Hematopoietic multipotent progenitor cell treated with erythropoietin and hydrocortisone succinate and interleukin-3 and kit ligand, for 4 days (in vitro differentiated cells): ENCODE measurements around the gene LRRC74A.

Experiments used
- DNase-seq: peaks from one replicate; pipeline ENCODE4 v3.0.0-alpha.2; 2015

Gene LRRC74A

DNA sequence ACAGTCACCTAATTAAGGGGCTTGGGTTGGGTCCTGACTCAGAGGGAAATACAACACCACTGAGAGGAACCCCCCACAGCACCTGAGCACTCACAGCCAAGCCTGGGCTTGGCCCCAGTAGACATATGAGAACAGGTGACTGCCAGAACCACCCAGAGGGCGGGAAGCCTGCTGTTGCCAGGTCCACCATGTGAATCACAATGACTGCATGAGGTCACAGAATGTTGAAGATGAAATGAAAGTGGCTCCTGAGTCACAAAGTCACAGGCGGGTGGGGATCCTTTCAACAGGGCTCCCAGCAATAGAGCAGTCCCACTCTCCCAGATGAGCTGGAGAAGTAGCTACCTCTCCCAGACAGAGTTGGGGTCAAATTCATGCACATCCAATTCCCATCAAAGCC is at the start of gene LRRC74A:
Gene LRRC74A, plus strand, starts transcription at position 287 of the 400 bp plus-strand sequence. CDS start 290 bp downstream, outside the sequence.
- no peak for DNase-seq

DNA sequence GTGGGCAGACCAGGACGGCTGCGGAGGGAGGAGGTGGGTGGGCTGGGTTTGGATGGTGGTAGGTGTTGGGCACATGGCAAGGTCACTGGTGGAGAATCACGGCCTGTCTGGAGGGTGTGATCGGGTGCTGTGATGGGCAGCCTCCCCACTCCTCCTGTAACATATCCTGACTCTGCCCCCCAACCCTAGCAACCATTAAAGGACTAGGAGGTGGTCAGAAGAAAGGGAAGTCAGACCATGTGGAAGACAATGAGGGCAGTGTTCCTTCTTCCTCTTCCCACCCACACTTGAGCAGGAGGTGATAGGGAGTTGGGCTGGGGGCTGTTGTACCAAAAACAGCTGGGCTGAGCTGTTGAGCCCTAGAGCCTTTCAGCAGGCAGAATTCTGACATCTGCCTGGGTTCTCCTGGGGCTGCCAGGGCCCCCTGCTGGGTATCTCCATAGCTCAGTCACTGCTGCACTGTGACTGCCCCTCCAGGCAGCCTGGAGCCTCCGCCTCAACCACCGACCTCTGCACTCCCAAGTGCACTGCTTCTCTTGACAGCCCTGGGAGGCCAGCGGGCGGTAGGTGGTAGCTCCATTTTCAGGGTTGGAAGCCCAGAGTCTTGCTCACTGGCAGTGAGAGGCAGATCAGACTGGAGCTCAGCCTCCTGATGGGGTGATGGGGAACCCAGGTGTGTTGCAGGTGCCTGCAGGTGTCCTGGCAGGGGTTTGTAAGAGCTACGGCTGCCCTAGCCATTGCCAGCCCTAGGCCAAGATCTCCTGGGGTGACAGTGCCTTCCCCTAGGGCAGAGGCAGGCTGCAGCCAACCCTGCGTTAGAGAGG is 49.6 kb upstream of the LRRC74A start:
- peak; percentile 72 for DNase-seq

DNA sequence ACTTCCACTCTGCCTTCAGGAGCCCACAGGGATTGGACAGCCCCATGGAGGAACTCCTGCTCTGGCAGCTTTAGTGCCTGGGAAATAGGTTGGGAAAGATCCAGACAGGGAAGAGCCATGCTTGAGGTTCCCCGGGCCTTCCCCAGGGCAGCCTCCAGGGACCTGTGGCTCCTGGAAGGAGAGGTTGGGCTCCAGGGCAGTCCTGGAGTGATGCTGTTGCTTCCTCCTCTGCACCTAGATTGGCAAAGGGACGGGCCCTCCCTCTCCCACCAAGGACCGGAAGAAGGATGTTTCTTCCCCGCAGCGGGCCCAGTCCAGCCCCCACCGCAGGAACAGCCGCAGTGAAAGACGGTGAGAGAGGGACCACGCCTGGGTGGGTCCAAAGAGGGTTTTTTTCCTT is 48.5 kb upstream of the LRRC74A start:
- no peak for DNase-seq

DNA sequence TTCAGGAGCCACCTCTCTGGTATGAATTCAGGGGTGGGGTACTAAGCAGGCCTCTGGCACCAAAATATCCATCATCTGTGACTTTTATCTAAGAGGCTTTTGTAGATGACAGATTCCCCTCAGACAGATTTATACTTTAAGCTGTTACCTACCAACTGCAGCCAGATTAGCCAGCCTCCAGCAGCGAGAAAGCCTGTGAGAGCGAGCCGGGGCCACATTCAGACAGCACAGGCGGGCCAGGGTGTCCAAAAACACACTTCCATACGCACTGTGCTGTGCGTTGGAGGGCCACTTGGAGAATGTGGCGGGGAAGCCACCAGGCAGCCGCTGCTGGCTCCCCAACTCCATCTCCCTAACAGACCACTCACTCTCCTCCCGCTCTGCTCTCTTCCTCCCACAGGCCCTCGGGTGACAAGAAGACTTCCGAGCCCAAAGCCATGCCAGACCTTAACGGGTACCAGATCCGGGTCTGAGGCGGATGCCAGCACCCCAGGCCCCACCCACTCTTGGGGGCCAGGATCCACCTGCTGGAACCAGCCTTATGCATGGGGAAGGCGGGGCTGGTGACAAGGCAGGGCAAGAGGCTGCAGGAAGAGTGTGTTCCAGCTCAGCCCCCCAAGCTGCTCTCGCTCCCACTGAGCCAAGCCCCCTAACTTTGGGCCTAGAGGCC is 47.5 kb upstream of the LRRC74A start:
- no peak for DNase-seq

DNA sequence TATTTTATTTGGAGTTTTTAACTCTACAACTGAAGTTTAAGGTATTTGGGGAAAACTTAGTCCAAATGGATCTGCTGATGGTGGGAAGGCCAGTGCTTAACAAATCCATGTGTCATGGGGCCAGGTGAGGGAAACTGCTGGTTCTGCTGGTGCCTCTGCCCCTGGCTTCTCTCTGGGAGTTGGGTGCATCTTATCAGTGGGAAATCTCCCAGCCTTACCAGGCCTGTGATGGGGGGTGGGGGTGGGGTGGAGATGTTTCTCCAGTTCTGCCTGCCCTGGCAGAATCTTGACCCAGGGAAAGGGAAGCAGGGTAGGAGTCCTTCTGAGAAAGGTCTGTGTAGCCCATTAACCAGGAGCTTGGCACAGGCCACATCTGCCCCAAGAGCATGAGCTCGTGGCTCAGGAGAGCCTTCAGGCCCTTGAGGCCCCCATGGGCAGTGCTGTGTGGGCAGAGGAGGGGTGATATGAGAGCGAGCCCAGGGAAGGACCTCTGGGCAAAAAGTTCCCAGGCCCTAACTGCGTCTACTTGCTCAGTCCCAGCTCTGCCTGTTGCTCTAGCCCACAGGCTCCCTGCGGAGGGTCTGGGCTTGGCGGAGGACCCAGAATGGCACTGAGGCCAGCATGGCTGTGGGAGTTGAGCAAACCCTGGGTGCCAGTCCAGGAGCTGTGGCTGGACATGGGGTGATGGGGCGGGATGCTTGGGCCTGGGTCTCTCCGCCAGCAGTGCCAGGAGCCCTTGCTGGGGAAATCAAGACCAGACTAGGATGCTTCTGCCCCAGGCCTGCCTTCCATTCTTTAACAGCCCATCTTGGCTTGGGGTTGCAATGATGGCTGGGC is 46.8 kb upstream of the LRRC74A start:
- DNase-seq: no peak

DNA sequence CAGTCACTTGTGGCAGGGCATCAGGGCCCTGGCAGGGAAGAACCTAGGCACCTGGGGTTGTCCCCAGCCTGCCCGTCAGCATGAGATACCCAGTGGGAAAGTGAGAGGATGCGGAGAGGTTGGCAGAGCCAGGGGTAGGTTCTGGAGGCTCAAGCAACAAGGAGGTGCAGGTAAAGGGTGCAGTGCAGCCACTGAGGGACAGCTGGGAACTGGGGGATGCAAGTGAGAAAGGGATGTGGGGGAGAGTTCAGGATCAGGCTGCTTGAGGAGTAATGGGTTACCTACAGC is 46.2 kb upstream of the LRRC74A start:
- no peak for DNase-seq

DNA sequence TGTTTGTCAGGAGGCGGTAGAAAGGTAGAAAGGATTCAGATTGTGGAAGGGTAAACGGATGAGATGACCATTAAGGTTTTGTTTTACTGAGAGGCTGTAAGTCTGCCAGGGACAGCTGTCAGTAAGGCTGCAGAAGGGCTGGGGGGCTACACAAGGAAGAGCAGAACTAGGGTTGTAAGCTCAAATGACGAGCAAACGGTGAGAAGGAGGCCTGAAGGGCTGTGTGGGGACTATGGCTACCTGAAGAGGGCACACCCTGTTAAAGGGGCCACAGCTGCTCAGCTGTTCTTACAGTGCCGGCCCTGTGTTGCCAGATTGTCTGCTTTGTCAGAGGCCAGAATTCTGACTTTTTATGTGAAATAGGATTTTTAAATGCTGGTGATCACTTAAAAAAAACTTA is 45.8 kb upstream of the LRRC74A start:
- DNase-seq: no peak

DNA sequence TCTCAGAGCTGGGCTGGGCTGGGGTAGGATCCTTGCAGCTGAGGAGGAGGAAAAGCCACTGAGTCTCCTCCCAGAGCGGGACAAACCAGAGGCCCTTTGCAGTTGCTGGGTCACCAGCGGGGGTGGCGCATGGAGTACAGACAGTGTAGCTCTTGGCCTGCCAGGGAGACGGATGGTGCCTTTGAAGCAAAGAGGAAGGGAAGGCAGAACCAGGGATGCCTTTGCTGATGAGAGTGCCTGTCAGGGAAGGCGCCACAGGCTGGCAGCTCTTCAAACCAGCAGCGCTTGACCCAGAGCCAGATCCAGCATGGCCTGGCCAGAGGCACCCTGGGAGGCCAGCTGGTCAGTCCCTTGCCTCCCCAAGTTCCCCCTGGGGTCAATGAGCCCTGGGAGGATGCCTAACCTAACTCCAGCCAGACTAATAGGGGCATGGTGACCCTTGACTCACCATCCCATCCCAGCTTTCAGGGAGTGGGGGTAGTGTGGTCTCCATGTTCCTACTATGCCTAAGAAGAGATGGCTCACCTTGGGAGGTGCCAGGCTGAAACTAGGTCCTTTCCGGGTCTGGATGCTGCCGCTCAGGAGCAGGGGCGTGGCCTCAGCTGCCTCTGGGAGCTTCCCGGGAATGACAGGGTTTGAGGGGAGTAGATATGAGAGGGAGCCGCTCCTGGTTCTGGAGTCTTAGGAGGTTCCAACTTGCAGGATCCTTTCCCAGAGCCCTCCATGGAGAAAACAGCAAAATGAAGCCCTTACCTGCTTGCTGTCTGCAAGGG is 45.1 kb upstream of the LRRC74A start:
- DNase-seq: no peak

DNA sequence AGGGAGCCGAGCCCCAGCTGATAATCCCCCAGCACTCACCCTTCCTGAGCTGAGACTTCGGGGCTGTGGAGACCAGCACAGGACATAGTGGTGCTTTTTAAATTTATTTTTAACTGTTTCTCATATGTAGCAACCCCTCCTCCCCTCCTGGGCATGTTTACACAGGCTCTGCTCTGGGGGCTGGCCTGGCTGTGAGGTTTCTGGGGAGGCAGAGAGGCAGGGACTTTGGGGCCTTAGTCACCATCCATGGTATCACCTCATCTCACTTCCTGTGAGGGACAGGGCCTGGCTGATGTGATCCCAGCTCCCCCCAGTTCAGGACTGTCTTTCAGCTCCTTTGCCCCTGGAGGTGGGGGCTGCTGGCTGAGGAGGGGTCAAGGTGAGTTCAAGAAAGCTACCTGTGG is 44.6 kb upstream of the LRRC74A start:
- peak; percentile 56 for DNase-seq

DNA sequence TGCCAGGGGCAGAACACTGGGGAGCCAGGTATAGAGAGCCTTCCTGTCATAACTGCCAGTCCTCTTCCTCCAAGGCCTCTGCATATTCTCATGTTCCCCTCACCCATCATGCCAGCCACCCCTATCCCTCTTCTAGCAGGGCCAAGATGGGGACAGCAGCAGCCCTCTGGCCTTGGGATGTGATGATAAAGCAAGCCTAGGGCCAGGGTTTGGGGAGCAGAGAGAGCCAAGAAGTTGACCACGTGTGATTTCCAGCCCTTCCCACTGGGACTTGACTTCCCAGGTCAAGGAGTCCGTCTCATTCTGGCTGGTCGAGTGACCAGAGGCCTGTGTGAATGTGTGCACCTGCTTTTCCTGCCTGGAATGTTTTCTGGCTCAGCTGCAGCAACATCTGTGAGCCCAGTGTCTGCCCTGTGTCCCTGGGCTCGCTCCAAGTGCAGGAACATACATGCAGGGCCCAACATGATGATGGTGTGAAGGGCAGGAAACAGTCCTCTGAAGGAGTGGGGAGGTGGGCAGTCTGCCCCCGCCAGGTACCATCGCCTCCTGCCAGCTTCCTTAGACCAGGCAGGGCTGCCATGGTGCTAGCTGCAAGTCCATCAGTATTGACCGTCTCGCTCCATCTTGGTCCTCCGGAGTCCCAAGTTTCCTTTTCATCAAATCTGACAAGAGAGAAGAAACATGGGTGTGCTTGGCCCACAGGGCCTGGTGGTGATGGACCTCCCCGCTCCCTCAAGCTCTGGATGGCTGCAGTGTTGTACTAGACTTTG is 43.9 kb upstream of the LRRC74A start:
- no peak for DNase-seq

DNA sequence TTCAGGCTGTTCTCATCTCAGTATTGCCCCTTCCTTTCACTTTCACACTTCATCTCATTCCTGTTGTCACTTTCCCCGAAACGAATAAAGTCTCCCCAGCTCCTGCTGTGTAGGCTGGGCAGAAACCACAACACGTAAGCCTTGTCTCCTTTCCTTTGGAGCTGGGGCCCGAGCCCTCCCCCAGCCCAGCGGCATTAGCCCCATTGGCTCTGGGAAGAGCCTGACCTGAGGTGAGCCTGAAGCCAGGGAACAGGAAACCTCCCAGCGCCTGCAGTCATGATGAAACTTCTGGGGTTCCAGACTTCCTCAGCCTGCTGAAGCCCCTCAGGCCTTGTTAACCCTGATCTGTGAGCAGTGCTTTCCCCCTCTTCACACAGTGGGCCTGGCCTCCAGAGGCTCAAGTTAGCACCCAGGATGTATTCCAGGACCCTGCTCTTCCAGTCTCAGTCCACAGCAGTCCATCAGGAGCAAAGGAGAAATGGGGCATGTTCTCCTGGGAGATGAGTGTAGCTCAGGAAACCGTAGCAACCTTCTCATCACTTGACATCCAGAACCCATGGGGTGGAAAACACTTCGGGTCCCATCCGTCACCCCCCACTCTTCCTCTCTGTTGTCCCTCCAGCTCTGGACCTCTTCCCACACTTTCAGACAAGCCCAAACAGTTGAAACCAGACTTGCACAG is 43.2 kb upstream of the LRRC74A start:
- no peak for DNase-seq

DNA sequence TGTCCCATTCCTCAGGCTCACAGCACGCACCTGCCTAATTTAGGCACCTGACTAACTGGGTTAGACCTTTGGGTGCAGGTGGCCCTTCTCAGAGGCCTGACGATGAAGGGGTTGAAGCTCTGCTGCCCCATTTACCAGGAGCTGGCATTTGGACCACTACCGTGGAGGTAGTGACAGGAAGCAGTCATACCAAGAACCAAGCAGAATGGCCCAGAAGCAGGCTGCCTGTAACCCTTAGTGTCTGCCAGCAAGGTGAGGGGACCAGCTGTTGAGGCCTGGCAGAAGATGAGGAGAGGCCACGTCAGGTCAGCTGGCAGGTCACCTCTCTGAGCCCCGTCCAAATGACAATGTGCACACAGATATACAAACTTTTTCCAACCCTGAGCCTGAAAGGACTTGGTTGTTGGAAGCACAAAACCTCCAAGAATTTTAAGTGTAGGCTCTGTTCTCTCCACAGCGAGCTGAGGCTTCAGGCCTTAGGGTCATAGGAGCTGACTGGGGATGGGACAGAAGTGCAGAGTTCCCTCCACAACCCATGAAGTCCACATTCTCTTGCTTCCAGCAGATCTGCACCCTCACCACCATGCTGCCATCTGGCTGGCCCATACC is 41.8 kb upstream of the LRRC74A start:
- no peak for DNase-seq

DNA sequence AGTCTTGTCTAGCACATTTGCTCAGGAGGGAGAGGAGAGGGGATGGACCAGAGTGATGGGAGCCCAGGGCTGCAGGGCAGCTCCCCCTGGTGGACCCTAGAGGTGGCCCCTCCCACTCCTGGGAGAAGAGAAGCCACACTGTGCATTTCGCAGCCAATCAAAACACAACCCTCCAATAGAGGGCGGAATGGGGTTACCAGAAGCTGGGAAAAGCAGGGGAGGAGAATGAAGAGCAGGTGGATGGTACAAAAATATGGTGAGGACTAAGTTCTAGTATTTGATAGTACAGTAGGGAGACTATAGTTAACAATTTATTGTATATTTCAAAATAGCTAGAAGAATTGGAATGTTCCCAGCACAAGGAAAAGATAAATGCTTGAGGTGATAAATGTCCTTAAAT is 41.3 kb upstream of the LRRC74A start:
- DNase-seq: peak; percentile 94

DNA sequence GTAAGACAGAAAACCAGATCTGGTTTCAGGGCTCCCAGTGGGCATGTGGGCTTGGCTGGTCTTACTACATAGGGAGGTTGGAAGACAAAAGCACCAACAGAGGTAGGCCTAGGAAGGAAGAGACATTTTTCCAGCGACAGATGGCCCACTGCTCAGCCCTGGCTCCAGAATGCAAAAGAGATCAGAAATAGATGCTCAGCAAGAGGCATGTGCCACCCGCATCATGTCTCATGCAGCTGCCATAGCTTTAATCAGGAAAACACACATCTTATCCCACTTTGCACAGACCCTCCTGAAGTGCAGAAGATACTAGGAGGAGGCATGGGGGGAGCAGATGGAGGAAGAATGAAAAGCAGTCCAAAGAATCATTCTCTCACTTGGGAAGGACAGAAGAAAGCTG is 39.6 kb upstream of the LRRC74A start:
- no peak for DNase-seq

DNA sequence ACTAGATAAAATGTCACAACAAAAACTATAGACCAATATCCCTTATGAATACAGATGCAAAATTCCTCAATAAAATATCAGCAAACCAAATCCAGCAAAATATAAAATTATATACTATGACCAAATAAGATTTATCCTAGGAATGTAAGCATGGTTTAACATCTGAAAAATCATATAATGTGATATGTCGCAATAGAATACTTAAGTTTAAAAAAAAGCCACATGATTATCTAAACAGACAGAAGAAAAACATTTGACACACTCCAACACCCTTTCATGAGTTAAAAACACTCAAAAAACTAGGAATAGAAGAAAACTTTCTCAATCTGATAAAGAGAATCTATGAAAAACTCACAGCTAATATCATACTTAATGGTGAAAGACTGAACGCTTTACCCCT is 33.8 kb upstream of the LRRC74A start:
- DNase-seq: no peak

DNA sequence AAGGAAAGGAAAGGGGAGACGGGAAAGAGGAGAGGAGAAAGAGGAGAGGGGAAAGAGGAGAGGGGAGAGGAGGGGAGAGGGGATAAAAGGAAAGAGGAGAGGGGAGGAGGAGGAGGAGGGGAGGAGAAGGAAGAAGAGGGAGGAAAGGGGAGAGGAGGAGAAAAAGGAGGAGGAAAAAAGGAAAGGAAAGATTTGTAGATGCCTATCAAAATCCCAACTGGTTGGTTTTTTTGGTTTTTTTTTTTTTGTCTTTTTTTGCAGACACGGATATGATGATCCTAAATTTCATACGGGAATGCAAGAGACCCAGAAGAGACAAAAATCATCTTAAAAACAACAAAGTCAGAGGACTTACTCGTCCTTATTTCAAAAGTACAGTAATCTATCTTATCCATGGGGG is 32.9 kb upstream of the LRRC74A start:
- no peak for DNase-seq

DNA sequence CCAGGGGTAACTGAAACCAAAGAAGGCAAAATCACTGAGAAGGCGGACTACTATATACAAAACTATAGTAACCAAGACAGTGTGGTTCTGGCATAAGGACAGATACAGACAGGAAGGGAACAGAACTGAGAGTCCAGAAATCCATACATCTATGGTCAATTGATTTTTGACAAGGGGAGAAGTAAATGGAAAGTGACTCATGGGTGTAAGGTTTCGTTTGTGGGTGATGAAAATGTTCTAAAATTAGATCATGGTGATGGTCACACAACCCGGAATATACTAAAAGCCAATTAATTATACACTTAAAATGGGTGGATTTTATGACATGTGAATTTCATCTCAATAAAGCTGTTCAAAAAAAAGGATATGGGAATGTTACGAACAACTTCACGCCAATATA is 32.3 kb upstream of the LRRC74A start:
- no peak for DNase-seq

DNA sequence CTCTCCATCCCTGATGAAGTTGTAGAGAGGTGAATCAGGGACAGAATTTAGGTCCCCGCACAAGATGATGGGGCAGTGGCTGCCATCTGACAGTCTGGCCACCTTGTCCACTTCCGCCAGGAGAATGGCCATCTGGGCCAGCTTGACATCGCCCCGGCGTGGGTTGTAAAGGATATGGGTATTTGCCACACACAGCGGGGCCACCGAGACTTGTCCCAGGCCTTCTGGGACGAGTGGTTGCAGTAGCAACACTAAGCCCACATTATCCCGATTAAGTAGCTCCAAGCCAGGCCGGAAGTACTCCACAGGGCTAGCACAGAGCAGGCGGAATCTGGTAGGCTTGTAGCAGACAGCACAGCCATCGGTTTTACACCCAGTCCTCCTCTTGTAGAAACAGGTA is 19.8 kb upstream of the LRRC74A start:
- no peak for DNase-seq

DNA sequence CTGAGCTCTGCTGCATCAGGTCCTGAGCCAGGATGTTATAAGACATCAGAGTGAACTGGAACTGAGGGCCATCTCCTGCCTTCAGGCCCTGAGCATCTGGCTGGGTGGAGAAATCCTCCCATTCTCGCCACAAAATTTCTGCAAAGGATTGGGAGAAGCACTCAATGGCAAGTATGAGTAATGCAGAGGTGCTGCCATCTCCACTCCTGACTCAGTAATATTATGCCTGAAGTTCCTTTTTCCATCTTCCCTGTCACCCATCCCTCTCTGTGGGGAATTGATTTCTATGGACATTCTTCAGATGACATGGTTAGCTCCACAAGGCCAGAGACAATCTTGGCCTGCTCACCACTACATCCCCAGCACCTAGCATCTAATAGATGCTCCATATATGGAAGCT is 18.2 kb upstream of the LRRC74A start:
- no peak for DNase-seq

DNA sequence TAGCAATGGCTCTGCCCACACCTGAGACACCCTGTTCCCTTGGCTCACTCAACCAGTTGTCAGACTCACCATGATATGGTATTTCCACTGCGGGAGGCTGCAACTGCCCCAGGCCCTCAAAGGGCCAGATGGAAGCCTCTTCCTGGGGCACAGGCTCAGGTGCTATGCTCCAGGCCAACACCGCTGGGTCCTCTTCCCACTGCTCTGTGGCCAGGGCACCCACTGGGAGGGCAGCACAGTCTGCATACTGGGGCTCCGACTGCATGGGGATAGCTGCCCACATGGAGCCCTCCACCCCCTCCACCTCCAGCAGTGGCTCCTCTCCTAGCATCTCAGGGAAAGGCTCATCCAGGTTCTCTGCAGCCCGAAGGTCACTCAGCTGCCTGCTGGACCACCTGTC is 17.2 kb upstream of the LRRC74A start:
- no peak for DNase-seq

DNA sequence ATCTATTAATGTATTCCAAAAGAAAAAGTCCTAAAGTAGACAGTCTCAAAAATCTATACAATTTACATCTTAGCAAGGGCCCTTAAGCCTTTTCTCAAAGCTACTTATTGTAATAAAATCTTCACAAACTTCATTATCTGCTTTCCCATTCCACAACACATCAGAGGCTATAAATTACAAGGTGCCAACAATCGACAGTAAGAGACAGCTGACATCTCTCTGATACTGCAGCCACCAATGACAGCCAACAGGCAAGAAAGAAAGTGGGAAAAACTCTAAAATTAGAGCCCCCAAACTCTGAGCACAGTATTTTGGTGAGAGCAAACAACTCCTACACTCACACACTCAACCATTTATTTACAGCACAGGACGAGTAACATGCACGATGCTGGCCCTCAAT is 15.7 kb upstream of the LRRC74A start:
- peak; percentile 32 for DNase-seq
